ENCODE measurements around the gene CNOT6. TPM values are rescaled to one million over a fixed set of nuclear protein-coding genes. Genes with fewer than 3 reads are reported as not detected.

Gene CNOT6
- total RNA-seq, 4 donors from 2014 or later: 14.0 to 21.0 (median 17.2) TPM

DNA sequence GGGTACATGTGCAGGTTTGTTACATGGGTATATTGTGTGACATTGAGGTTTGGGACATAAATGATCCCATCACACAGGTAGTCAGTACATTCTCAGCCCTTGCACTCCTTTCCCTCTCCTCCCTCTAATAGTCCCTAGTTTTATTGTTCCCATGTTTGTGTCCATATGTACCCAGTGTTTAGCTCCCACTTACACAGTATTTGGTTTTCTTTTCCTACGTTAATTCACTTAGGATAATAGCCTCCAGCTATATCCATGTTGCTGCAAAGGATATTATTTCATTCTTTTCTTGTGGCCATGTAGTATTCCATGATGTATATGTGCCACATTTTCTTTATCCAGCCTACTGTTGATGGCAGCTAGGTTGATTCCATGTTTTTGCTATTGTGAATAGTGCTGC lies 27.4 kb downstream of the CNOT6 start:
- no peak for TF ChIP-seq POLR2A (IDR thresholded peaks at IDR 0.05)
- TF ChIP-seq, protein P1, sequence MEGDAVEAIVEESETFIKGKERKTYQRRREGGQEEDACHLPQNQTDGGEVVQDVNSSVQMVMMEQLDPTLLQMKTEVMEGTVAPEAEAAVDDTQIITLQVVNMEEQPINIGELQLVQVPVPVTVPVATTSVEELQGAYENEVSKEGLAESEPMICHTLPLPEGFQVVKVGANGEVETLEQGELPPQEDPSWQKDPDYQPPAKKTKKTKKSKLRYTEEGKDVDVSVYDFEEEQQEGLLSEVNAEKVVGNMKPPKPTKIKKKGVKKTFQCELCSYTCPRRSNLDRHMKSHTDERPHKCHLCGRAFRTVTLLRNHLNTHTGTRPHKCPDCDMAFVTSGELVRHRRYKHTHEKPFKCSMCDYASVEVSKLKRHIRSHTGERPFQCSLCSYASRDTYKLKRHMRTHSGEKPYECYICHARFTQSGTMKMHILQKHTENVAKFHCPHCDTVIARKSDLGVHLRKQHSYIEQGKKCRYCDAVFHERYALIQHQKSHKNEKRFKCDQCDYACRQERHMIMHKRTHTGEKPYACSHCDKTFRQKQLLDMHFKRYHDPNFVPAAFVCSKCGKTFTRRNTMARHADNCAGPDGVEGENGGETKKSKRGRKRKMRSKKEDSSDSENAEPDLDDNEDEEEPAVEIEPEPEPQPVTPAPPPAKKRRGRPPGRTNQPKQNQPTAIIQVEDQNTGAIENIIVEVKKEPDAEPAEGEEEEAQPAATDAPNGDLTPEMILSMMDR (IDR thresholded peaks at IDR 0.05): no peak
- intact Hi-C loops (cut with DNase I): no loop called here
- Histone ChIP-seq H3K4me3 (replicated peaks in 1 of 3) (no peak overlapping the region), H3K36me3 (no peaks in the 10 kb centered on the region), H3K27ac (no peak overlapping the region), H3K4me1 (peaks cover 12 to 33% of the 10 kb centered on the region in 2 donors), H3K27me3 (no peaks in the 10 kb centered on the region), H3K9me3 (no peaks in the 10 kb centered on the region)
- WGBS, 2 donors: 97% methylated on average over 1 of the region's 1 CpG
- no peak for DNase-seq

DNA sequence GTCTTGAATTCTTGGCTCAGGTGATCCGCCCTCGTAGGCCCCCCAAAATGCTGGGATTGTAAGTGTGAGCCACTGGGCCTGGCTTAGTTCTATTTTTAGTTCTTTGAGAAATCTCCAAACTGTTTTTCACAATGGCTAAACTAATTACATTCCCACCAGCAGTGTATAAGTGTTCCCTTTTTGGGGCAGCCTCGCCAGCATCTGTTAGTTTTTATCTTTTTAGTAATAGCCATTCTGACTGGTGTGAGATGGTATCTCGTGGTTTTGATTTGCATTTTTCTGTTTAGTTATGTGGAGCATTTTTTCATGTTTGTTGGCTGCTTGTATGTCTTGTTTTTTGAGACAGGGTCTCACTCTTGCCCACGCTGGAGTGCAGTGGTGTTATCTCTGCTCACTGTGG lies 28.2 kb downstream of the CNOT6 start:
- peaks cover 12 to 33% of the 10 kb centered on the region in 2 donors for H3K4me1 ChIP-seq
- H3K27me3 ChIP-seq: no peaks in the 10 kb centered on the region
- no peak for DNase-seq
- intact Hi-C loops (cut with DNase I): no loop called here
- no peaks in the 10 kb centered on the region for H3K36me3 ChIP-seq
- TF ChIP-seq, protein P1 (IDR thresholded peaks at IDR 0.05): no peak
- TF ChIP-seq POLR2A (IDR thresholded peaks at IDR 0.05): no peak
- H3K27ac ChIP-seq: no peak overlapping the region
- no peaks in the 10 kb centered on the region for H3K9me3 ChIP-seq
- H3K4me3 ChIP-seq (replicated peaks in 1 of 3): no peak overlapping the region
- 86 to 88% methylated on average over 5 of the region's 5 CpGs for WGBS, 2 donors

DNA sequence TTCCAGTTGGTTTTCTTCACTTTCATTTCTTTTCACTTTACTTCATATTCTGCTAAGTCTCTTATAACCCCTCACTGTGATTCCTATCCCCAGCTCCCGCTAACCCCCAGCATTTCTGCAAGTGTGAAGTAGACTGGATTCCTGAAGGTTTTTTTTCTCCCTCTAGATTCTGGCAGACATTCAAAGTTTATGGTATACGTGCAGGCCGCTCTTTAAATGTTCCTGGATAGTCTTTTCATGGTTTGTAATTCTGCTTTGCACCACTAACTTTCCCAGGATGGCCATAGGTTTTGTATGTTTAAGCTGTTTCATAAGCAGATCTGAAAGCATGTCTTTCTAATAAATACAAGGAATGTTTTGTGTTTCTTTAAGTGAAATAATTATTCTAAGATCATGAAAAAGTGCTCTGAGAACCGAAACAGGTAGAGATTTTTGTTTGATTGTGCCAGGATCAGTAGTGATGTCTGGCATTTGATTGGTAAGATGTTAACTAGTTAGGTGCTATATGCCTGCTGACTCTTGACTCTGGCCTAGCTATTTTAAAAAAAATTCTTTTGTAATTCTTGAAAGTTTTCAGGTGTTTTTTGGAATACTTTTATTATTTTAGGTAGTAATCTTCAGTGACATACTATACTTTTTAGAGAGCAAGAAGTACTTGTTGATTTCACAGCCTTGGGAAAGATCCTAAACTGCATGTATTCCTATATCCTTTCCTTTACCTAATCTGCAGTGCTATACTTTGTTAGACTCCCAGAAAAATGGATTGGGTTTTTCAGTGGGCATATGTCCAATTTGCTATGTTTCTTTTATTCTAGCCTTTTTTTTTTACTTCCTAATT lies 29.7 kb downstream of the CNOT6 start:
- H3K27ac ChIP-seq: no peak overlapping the region
- no peak overlapping the region for H3K4me3 ChIP-seq (replicated peaks in 1 of 3)
- H3K36me3 ChIP-seq: no peaks in the 10 kb centered on the region
- H3K27me3 ChIP-seq: no peaks in the 10 kb centered on the region
- H3K4me1 ChIP-seq: peaks cover 12 to 33% of the 10 kb centered on the region in 2 donors
- intact Hi-C loops (cut with DNase I): no loop called here
- H3K9me3 ChIP-seq: no peaks in the 10 kb centered on the region
- 34% methylated on average over 4 of the region's 4 CpGs for WGBS, 2 donors
- TF ChIP-seq POLR2A (IDR thresholded peaks at IDR 0.05): no peak
- TF ChIP-seq, protein P1 (IDR thresholded peaks at IDR 0.05): no peak
- no peak for DNase-seq

DNA sequence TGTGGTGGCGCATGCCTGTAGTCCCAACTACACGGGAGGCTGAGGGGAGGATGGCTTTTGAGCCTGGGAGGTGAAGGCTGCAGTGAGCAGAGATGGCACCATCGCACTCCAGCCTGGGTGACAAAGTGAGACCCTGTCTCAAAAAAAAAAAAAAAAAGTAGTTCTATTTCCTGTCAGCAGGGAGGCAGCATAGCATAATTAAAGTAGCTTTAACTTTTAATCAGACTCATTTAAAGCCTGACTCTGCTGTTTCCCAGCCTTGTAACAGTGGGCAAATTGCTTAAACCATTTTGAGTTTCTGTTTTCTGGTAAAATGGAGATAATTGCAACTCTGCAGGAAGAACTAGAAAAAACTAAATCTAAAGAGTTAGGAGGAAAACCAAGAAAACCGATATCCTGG lies 31.2 kb downstream of the CNOT6 start:
- Histone ChIP-seq H3K9me3 (no peaks in the 10 kb centered on the region), H3K4me3 (replicated peaks in 1 of 3) (no peak overlapping the region), H3K4me1 (peaks cover 12 to 33% of the 10 kb centered on the region in 2 donors), H3K36me3 (no peaks in the 10 kb centered on the region), H3K27ac (no peak overlapping the region), H3K27me3 (no peaks in the 10 kb centered on the region)
- TF ChIP-seq, protein P1 (IDR thresholded peaks at IDR 0.05): no peak
- no peak for TF ChIP-seq POLR2A (IDR thresholded peaks at IDR 0.05)
- intact Hi-C loops (cut with DNase I): no loop called here
- whole genome bisulfite sequencing, 2 donors: 86 to 90% methylated on average over 4 of the region's 4 CpGs
- no peak for DNase-seq

DNA sequence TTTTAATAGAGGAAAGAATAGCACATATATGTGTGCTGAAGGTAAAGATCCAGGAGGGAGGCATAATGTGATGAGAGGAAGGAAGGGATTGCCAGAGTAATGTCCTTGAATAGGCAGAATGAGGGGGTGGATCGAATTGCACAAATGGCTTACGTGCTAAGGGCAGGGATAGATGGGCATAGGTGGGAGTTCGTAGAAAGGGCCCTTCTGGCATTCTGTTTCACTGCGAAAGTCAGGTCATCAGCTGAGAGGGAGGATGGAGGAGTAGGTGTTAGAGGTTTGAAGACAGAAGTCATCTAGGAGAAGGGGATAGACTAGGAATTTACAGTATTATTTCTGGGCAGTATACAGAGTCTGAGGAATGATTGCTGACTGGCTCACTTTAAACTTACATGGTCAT lies 32.1 kb downstream of the CNOT6 start:
- Histone ChIP-seq H3K4me1 (peaks cover 12 to 33% of the 10 kb centered on the region in 2 donors), H3K9me3 (no peaks in the 10 kb centered on the region), H3K27ac (no peak overlapping the region), H3K4me3 (replicated peaks in 1 of 3) (no peak overlapping the region), H3K27me3 (no peaks in the 10 kb centered on the region), H3K36me3 (no peaks in the 10 kb centered on the region)
- TF ChIP-seq, protein P1 (IDR thresholded peaks at IDR 0.05): no peak
- no peak for TF ChIP-seq POLR2A (IDR thresholded peaks at IDR 0.05)
- no peak for DNase-seq
- WGBS, 2 donors: 72% methylated on average over 4 of the region's 4 CpGs
- intact Hi-C loops (cut with DNase I): no loop called here

Data from thyroid gland (tissue), 4 donors.